Activated CD4-positive, alpha-beta T cell treated with anti-CD3 and anti-CD28 coated beads, Interleukin-2, amount 50 U/mL, for 48 hours (primary cell): Measurements from ENCODE around the gene OR52E4.
A peak's percentile ranks its signal among the peaks of the same experiment; 100 is the strongest.

Experiments used
- DNase-seq, 2 experiments: peaks; one replicate each; pipeline ENCODE4 v3.0.0-alpha.2; 2020

The OR52E4 gene

GRCh38 chr11:5880329-5880728 lies at the start of gene OR52E4:
Gene OR52E4 (plus strand): TSS chr11:5880629. CDS start chr11:5884293, 3,664 bp downstream.
- DNase-seq, result no peak

DNA sequence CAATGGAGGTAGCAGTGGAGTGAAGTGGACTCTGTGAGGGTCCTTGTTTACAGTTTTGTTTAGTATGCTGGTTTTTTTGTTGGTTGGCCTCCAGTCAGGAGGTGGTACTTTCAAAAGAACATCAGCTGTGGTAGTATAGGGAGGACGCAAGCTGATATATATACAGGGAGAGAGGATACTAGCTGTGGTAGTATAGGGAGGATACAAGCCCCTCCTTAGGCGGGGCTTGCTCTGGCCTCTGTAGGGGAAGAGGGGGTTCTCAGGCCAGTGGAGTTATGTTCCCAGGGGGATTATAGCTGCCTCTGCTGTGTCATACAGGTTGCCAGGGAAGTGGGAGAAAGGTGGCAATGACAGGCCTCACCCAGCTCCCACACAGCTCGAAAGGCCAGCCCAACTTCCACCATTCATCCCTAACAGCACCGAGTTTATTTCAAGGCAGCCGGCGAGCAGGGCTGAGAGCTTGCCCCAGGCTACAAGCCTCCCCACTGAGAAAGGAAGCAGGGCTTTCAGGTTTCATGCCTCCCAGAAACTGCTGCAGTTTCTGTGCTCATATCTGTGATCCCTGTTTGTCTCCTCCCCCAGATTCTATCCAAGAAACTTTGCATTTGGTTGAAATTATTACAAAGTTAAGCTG lies 49.1 kb upstream of the OR52E4 start:
- DNase-seq, result no peak

- DNase-seq, result no peak
Observed at GRCh38 chr11:5833446-5833845, 47.0 kb upstream of the OR52E4 start.

- DNase-seq, result no peak
Observed at GRCh38 chr11:5837695-5838094, 42.7 kb upstream of the OR52E4 start.

DNA sequence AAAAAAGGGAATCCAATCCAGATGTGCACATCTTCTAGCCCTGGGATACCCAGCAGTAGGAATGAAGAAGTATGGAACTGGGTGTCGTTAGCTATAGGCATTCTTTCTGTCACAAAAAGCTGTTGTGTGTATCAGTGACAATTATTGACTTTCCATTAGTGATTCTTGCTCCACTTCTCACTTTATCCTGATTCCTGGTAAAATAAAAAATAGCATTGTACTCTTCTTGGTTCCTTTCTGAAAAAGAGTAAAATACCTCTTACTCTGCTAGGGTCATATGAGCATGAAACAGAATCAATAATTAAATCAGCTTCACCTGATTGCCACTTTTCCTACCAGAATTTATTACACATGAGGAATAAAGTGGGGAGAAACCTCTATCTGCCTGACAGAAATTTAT lies 38.6 kb upstream of the OR52E4 start, which contains the start of gene OR52E6:
TSS of gene OR52E6 (minus strand) at position 101 of the 400 bp plus-strand sequence. CDS start at position 101, 0 bp downstream.
- no peak for DNase-seq

- no peak for DNase-seq
Observed at GRCh38 chr11:5846701-5847100, 33.7 kb upstream of the OR52E4 start.

DNA sequence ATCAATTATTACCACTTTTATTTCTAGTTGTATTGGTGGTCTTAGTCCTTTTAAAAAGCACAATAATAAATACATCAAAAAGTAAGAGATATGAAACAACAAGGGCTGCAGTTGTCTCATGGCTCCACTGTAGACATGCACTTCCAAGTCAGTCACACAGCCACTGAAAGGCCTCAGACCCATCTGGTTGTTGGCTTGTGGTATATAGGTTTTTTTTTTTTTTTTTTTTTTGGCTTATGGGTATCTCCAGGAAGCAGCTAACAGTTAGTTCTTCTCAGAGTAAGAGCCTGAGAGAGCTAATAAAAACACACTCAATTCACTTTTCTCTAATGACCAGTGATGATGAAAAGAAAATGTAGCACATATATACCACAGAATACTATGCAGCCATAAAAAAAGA lies 32.7 kb upstream of the OR52E4 start:
- no peak for DNase-seq

GRCh38 chr11:5851002-5851401 lies 29.4 kb upstream of the OR52E4 start:
- no peak for DNase-seq

DNA sequence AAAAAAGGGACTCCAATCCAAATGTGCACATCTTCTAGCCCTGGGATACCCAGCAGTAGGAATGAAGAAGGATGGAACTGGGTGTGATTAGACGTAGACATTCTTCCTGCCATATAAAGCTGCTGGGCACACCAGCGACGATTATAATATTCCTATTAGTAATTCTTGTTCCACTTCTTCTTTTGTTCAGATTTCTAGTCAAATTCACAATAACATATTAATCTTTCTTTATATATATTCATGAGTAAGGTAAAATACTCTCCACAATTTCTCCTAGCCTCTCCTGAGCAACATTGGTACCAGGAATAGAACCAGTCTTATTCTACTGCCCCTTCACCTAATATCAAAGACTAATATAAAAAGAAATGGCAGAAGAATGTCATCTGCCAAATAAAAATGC lies 22.8 kb upstream of the OR52E4 start, which contains the start of gene OR52E8:
TSS of gene OR52E8 (minus strand) at position 101 of the 400 bp plus-strand sequence. CDS start at position 101, 0 bp downstream.
- no peak for DNase-seq

DNA sequence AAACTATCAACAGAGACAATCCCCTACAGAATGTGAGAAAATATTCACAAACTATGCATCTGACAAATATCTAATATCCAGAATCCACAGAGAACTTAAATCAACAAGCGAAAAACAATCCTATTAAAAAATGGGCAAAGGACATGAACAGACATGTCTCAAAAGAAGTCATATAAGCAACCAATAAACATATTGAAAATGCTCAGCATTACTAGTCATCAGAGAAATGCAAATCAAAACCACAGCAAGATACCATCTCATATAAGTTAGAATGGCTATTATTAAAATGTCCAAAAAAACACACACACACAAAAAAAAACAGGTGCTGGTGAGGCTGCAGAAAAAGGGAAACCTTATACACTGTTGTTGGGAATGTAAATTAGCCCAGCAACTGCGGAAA lies 14.6 kb upstream of the OR52E4 start:
- DNase-seq, result no peak

GRCh38 chr11:5878564-5878963 lies 1.9 kb upstream of the OR52E4 start:
- no peak for DNase-seq

DNA sequence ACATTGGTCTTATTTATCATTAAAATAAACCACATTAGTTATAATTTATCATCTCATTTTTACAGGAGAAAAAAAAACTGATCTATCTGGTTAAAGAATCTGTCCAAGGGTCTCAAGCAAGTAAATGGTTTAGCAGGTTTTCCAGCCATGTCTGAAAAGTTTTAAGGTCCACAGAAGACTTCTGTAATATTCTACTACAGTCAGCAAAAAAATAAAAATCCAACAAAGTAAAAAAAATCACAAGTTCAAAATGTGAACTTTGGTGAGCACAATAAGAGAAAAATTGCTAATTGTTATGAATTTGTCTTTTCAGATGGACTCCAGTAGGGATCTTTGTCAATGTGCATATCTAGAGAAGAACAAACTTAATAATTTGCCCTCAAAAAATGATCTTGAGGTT lies 1.3 kb downstream of the OR52E4 start:
- no peak for DNase-seq

DNA sequence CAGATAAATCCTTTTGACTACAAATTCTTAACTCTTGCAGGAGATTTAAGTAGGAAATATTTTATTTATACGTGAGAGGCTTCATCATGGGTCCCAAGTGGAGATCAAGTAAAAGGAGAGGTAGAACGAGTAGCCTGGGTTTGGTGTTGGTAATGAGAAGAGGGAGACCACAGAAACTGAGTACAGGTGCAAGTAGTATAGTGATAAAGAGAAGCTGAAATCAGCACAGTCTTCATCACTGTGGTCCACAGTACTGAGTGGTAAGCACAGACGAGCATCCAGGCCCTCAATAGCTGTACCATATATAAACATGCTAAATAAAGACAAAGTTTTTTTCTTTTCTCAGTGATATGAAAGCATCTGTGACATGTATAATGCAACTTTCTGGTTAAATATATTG lies 6.7 kb downstream of the OR52E4 start:
- DNase-seq, result no peak

DNA sequence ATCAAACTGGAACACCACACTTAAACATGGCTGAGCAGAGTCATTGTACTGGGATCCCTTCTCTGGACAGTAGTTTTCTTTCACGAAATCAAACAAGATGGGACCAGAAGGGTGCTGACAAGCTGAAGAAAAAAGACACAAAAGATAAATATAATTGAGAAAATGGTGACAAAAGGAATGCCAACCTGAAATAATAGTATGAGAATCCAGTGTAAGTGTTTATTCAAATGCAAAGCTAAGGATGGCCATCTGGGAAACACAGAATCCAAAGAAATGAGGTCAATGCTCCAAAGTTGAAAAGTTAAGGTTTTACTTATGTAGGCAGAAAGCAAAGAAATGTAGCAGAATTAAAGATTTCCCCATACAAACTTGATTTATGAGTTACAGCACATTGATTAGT lies 7.2 kb downstream of the OR52E4 start:
- DNase-seq, result no peak

DNA sequence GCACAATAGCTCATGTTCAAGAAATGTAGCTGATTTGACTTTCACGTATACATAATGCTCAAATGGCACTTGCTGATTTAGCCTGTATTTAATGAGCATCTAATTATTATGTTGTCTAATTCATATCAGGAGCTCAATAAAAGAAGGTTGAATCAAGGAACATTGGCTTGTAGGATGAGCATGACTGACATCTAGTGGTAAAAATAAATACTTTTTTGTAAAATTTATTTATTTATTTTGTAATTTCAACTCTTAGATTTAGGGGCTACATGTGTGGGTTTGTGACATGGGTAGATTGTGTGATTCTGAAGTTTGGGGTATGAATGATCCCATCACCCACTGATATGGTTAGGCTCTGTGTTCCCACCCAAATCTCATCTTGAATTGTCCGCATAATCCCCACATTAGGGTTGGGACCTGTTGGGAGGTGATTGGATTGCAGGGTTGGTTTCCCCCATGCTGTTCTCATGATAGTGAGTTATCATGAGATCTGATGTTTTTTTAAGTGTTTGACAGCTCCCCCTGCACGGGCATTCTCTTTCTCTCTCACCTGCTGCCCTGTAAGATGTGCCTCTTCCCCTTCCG lies 10.9 kb downstream of the OR52E4 start:
- DNase-seq, result no peak

- no peak for DNase-seq
Observed at GRCh38 chr11:5892908-5893307, 12.5 kb downstream of the OR52E4 start, which contains the start of gene OR52E5. Gene OR52E5 (plus strand): TSS chr11:5893208. CDS start chr11:5900777, 7,569 bp downstream.

- no peak for DNase-seq
Observed at GRCh38 chr11:5899534-5899933, 19.1 kb downstream of the OR52E4 start.

- no peak for DNase-seq
Observed at GRCh38 chr11:5910540-5910939, 30.1 kb downstream of the OR52E4 start.

DNA sequence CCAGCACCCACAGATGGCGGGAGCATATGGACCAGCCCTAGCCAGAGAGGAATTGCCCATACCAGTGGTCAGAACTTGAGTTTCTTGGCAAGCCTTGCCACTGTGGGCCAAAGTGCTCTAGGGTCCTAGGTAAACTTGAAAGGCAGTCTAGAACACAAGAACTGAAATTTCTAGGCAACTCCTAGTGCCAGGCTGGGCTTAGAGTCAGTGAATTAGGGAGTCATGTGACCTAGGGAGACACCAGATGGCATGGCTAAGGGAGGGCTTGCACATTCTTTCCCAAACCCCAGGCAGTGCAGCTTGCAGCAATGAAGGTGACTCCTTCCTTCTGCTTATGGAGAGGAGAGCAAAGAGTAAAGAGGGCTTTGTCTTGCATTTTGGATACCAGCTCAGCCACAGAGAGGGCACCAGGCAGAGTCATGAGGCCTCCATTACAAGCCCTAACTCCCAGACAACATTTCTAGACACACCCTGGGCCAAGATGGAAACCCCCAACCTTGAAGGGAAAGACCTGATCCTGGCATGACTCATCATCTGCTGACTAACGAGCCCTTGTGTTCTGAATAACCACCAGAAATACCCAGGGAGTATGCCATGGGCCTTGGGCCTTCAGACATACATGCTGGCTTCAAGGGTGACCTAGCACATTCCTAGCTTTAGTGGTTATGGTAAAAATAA lies 42.5 kb downstream of the OR52E4 start:
- DNase-seq, result peak; percentile 9 to 28

DNA sequence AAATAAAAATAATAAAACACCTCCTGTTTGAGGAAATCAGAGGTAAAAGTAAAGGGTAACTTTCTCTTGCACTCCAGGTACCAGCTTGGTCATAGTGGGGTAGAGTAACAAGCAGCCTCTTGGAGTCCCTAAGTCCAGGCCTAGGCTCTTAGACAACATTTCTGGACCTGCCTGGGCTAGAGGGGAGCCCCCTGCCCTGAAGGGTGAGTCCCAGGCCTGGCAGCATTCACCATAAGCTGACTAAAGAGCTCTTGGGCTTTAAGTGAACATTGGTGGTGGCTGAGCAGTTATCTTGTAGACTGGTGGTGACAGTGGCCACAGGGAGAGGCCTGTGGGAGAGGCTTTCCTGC lies 43.0 kb downstream of the OR52E4 start:
- DNase-seq, result no peak

- DNase-seq, result no peak
Observed at GRCh38 chr11:5923794-5924193, 43.4 kb downstream of the OR52E4 start.

GRCh38 chr11:5928271-5928670 lies 47.8 kb downstream of the OR52E4 start:
- no peak for DNase-seq

- no peak for DNase-seq
Observed at GRCh38 chr11:5928811-5929210, 48.4 kb downstream of the OR52E4 start.
